ENCODE measurements around the gene RPSA. TPM values are rescaled to one million over a fixed set of nuclear protein-coding genes. Genes with fewer than 3 reads are reported as not detected.

RPSA gene
- total RNA-seq, 4 donors from 2014 or later: 744 to 1,023 (median 854) TPM

DNA sequence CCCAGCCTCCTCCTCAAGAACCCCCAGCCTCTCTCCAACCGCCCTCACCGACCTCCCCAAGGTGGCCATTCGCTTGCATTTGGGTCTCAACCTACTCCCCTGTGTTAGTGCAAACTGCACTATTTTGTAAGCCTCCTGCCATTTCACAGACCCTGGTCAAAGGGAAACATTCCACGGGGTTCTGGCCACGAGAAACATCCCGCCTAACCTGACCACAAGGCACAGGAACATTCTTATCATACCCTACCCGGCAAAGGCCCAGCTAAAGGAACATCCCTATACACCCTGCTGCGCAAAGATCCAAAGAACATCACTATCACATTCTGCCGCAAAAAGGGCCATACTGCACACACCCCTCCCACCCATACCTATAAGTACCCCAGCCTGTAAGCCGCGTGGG, 22.9 kb downstream of the RPSA start:
- WGBS, 2 donors: 86 to 95% methylated on average over 11 of the region's 11 CpGs
- DNase-seq (ENCODE audit: low spot score in 2 of 2): no peak
- Histone ChIP-seq H3K36me3 (no peaks in the 10 kb centered on the region), H3K4me3 (no peak overlapping the region), H3K9me3 (no peaks in the 10 kb centered on the region), H3K4me1 (no peaks in the 10 kb centered on the region), H3K27ac (no peak overlapping the region), H3K27me3 (no peaks in the 10 kb centered on the region)
- TF ChIP-seq, protein P1, sequence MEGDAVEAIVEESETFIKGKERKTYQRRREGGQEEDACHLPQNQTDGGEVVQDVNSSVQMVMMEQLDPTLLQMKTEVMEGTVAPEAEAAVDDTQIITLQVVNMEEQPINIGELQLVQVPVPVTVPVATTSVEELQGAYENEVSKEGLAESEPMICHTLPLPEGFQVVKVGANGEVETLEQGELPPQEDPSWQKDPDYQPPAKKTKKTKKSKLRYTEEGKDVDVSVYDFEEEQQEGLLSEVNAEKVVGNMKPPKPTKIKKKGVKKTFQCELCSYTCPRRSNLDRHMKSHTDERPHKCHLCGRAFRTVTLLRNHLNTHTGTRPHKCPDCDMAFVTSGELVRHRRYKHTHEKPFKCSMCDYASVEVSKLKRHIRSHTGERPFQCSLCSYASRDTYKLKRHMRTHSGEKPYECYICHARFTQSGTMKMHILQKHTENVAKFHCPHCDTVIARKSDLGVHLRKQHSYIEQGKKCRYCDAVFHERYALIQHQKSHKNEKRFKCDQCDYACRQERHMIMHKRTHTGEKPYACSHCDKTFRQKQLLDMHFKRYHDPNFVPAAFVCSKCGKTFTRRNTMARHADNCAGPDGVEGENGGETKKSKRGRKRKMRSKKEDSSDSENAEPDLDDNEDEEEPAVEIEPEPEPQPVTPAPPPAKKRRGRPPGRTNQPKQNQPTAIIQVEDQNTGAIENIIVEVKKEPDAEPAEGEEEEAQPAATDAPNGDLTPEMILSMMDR (IDR thresholded peaks at IDR 0.05): no peak
- TF ChIP-seq EP300 (IDR thresholded peaks at IDR 0.05) (no peak), POLR2A (IDR thresholded peaks at IDR 0.05) (no peak)

DNA sequence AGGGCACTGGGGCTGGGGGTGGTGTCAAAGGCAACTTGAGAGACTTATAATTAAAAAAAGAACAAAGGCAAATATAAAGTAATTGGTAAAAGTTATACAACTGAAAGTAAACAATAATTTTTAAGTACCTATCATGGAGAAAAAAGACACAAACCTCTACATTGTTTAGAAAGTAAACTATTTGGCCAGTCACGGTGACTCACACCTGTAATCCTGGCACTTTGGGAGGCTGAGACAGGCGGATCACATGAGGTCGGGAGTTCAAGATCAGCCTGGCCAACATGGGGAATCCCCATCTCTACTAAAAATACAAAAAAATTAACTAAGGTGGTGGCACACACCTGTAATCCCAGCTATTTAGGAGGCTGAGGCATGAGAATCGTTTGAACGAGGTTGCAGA, 25.8 kb downstream of the RPSA start:
- 90 to 93% methylated on average over 5 of the region's 5 CpGs for WGBS, 2 donors
- DNase-seq (ENCODE audit: low spot score in 2 of 2): no peak
- TF ChIP-seq EP300 (IDR thresholded peaks at IDR 0.05): no peak
- TF ChIP-seq, protein P1 (IDR thresholded peaks at IDR 0.05): no peak
- Histone ChIP-seq H3K4me1 (no peaks in the 10 kb centered on the region), H3K4me3 (no peak overlapping the region), H3K9me3 (no peaks in the 10 kb centered on the region), H3K27me3 (no peaks in the 10 kb centered on the region), H3K36me3 (no peaks in the 10 kb centered on the region), H3K27ac (no peak overlapping the region)

DNA sequence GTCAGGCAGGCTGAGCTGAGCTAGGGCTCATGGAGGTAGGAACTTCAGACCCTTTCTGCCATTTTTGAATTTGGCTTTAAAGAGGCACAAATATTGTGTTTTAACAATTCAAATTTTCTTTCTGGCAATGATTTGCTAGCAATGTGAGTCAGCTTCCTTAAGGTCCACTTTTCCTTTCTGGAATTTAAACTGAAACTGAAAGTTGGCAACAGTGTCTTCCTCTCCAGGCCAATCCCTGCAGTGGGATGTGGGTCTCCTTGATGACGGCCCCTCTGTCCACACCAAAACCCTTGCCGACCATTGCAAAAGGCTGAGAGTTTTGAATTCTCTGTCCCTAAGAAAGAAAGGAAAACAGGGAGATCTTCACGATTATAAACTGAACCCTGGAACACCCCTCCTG, 27.1 kb downstream of the RPSA start:
- Histone ChIP-seq H3K4me1 (no peaks in the 10 kb centered on the region), H3K36me3 (no peaks in the 10 kb centered on the region), H3K27ac (peak overlapping the region in 1 of 4 donors; percentile 56), H3K9me3 (no peaks in the 10 kb centered on the region), H3K4me3 (no peak overlapping the region), H3K27me3 (no peaks in the 10 kb centered on the region)
- no peak for TF ChIP-seq POLR2A (IDR thresholded peaks at IDR 0.05)
- no peak for TF ChIP-seq EP300 (IDR thresholded peaks at IDR 0.05)
- TF ChIP-seq, protein P1 (IDR thresholded peaks at IDR 0.05): no peak
- DNase-seq (ENCODE audit: low spot score in 2 of 2): no peak
- WGBS, 2 donors: 61 to 74% methylated on average over 3 of the region's 3 CpGs

DNA sequence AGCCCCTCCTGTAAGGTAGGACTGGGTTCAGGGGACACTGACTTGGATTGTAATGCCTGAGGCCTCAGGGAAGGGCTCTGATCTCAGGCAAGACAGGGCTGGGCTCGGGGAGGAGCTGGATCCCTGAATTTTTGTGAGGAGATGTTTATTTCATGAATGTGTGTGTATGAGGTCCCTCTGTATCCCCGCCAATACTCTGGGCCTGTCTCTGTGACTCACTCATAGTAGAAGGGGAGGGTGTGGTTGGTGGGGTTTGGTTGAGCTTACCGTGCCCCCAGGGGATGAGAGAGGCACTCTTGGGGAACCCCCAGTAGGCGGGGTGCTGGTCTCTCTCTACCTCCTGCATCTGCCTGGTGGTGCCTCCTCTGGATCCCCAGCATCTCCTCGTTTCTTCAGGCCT, 28.1 kb downstream of the RPSA start:
- TF ChIP-seq POLR2A (IDR thresholded peaks at IDR 0.05) (no peak), EP300 (IDR thresholded peaks at IDR 0.05) (no peak)
- TF ChIP-seq, protein P1 (IDR thresholded peaks at IDR 0.05): no peak
- Histone ChIP-seq H3K27me3 (no peaks in the 10 kb centered on the region), H3K4me1 (no peaks in the 10 kb centered on the region), H3K36me3 (no peaks in the 10 kb centered on the region), H3K4me3 (no peak overlapping the region), H3K9me3 (no peaks in the 10 kb centered on the region), H3K27ac (no peak overlapping the region)
- DNase-seq (ENCODE audit: low spot score in 2 of 2): no peak
- WGBS, 2 donors: 72 to 79% methylated on average over 4 to 5 of the region's 5 CpGs

DNA sequence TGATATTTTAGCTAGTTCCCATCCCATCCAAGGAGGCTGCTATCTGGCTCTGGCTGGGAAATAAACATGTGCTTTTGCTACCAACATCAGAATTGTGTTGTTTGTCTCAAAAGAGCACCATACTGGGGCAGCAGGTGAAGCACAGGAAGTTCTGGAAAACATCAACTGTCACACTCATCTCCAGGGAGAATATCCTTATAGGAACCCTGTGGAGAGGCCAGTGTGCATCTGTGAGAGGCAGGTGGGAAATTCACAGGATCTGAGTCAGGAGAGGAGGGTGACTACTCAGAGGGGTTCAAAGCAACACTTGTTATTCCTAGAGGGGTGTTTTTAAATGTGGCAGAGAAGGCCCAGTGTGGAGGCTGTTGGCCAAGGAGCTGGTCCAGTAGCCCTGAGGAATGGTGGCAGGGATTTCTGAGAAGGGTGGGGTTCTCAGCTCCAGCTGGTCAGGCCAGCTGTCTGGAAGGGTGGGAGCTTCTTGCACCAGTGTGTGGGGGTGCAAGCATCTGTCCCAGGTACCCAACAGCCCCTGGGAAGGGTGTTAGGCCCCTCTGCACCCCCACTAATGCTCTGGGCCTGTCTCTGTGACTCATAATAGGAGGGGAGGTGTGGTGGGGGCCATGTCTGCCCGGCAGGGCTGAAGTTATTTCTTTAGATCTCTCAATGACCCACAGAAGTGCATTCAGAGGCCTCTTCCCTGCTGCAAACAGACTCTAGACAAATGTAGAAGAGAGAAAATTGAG, 28.7 kb downstream of the RPSA start:
- DNase-seq (ENCODE audit: low spot score in 2 of 2): no peak
- TF ChIP-seq, protein P1 (IDR thresholded peaks at IDR 0.05): no peak
- TF ChIP-seq EP300 (IDR thresholded peaks at IDR 0.05): no peak
- no peak for TF ChIP-seq POLR2A (IDR thresholded peaks at IDR 0.05)
- H3K4me1 ChIP-seq: no peaks in the 10 kb centered on the region
- H3K4me3 ChIP-seq: no peak overlapping the region
- no peaks in the 10 kb centered on the region for H3K9me3 ChIP-seq
- H3K36me3 ChIP-seq: no peaks in the 10 kb centered on the region
- H3K27ac ChIP-seq: no peak overlapping the region
- 13 to 29% methylated on average over 1 of the region's 1 CpG for WGBS, 2 donors
- no peaks in the 10 kb centered on the region for H3K27me3 ChIP-seq
